Measurements from ENCODE around the gene SLC22A12.
A peak's percentile ranks its signal among the peaks of the same experiment; 100 is the strongest.

The SLC22A12 gene

DNA sequence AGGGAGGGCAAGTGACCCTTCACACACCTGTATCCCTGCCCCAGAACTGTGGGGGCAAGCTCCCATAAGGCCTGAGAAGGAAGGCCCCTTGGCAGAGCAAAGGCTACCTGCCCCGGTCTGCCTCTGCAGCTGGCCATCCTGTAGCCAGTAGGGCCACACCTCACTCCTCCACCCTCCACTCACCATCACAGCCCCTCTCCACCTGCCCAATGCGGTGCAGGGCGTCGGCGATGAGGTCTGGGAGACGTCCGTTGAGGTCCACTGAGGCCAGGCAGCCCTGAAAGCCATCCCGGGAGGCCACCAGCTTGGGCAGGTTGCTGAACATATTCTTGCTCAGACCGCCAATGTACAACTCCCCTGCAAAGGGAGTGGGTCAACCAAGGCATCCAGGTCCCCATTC is 57.5 kb downstream of the SLC22A12 start:
- Histone ChIP-seq H3F3A (ENCODE audit: low read depth) (no peaks in the 10 kb centered on the region), H3K9me2 (replicated peaks; ENCODE audit: low read depth, low read length) (no peaks in the 10 kb centered on the region), H3K9me3 (ENCODE audit: insufficient read depth, low read depth, low read length) (no peaks in the 10 kb centered on the region), H3K4me2 (ENCODE audit: low read depth, low read length, poor library complexity, severe bottlenecking) (no peak overlapping the region), H3K4me3 (ENCODE audit: low read length, poor library complexity, severe bottlenecking) (no peak overlapping the region), H3K27me3 (ENCODE audit: insufficient read depth, low read length, poor library complexity, severe bottlenecking) (no peaks in the 10 kb centered on the region), H4K20me1 (ENCODE audit: insufficient read depth, low read length, poor library complexity, severe bottlenecking) (no peaks in the 10 kb centered on the region), H3K4me1 (ENCODE audit: insufficient read depth, low read length, poor library complexity, severe bottlenecking) (peaks cover 45% of the 10 kb centered on the region), H3K79me2 (ENCODE audit: insufficient read depth, low read length) (peaks cover 5% of the 10 kb centered on the region; the same call in 1 of the 2 replicates), H2AFZ (ENCODE audit: low read length) (no peak overlapping the region), H3K9ac (ENCODE audit: low read depth, low read length, poor library complexity, severe bottlenecking) (peak overlapping the region; percentile 29), H3K36me3 (ENCODE audit: insufficient read depth, low read length) (no peaks in the 10 kb centered on the region)
- no peak for TF ChIP-seq EZH2phosphoT487 (IDR thresholded peaks at IDR 0.05; ENCODE audit: borderline replicate concordance)
- TF ChIP-seq, protein P1, sequence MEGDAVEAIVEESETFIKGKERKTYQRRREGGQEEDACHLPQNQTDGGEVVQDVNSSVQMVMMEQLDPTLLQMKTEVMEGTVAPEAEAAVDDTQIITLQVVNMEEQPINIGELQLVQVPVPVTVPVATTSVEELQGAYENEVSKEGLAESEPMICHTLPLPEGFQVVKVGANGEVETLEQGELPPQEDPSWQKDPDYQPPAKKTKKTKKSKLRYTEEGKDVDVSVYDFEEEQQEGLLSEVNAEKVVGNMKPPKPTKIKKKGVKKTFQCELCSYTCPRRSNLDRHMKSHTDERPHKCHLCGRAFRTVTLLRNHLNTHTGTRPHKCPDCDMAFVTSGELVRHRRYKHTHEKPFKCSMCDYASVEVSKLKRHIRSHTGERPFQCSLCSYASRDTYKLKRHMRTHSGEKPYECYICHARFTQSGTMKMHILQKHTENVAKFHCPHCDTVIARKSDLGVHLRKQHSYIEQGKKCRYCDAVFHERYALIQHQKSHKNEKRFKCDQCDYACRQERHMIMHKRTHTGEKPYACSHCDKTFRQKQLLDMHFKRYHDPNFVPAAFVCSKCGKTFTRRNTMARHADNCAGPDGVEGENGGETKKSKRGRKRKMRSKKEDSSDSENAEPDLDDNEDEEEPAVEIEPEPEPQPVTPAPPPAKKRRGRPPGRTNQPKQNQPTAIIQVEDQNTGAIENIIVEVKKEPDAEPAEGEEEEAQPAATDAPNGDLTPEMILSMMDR (conservative IDR thresholded peaks at IDR 0.05; ENCODE audit: low read length): no peak

DNA sequence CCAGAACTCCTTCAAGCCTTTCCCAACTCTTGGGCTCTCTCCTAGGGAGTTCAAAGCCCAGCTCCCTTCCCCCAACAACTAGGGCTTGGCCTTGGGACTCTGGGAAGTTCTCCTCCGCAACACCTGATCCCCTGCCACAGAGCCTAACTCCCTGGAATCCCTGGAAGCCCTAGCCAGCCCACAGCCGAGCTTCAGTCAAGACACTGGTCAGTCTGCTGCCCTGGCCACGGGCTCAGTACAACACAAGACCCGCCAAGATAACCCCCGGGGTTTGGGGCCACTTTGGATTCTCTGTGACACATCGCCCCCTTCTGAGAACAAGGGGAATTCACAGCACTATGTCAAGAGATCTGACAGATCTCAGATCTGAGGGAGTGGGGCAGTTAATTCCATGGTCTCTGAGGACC is 58.3 kb downstream of the SLC22A12 start:
- Histone ChIP-seq H3F3A (ENCODE audit: low read depth) (no peaks in the 10 kb centered on the region), H3K79me2 (ENCODE audit: insufficient read depth, low read length) (peaks cover under 1% of the 10 kb centered on the region; the same call in 1 of the 2 replicates), H3K36me3 (ENCODE audit: insufficient read depth, low read length) (no peaks in the 10 kb centered on the region), H3K4me1 (ENCODE audit: insufficient read depth, low read length, poor library complexity, severe bottlenecking) (peaks cover 39% of the 10 kb centered on the region), H3K4me3 (ENCODE audit: low read length, poor library complexity, severe bottlenecking) (no peak overlapping the region), H3K4me2 (ENCODE audit: low read depth, low read length, poor library complexity, severe bottlenecking) (no peak overlapping the region), H3K27me3 (ENCODE audit: insufficient read depth, low read length, poor library complexity, severe bottlenecking) (no peaks in the 10 kb centered on the region), H4K20me1 (ENCODE audit: insufficient read depth, low read length, poor library complexity, severe bottlenecking) (no peaks in the 10 kb centered on the region), H3K9ac (ENCODE audit: low read depth, low read length, poor library complexity, severe bottlenecking) (peak overlapping the region; percentile 29), H3K9me3 (ENCODE audit: insufficient read depth, low read depth, low read length) (no peaks in the 10 kb centered on the region), H2AFZ (ENCODE audit: low read length) (no peak overlapping the region), H3K9me2 (replicated peaks; ENCODE audit: low read depth, low read length) (no peaks in the 10 kb centered on the region)
- TF ChIP-seq, protein P1 (conservative IDR thresholded peaks at IDR 0.05; ENCODE audit: low read length): peak; percentile 94
- TF ChIP-seq EZH2phosphoT487 (IDR thresholded peaks at IDR 0.05; ENCODE audit: borderline replicate concordance): no peak

DNA sequence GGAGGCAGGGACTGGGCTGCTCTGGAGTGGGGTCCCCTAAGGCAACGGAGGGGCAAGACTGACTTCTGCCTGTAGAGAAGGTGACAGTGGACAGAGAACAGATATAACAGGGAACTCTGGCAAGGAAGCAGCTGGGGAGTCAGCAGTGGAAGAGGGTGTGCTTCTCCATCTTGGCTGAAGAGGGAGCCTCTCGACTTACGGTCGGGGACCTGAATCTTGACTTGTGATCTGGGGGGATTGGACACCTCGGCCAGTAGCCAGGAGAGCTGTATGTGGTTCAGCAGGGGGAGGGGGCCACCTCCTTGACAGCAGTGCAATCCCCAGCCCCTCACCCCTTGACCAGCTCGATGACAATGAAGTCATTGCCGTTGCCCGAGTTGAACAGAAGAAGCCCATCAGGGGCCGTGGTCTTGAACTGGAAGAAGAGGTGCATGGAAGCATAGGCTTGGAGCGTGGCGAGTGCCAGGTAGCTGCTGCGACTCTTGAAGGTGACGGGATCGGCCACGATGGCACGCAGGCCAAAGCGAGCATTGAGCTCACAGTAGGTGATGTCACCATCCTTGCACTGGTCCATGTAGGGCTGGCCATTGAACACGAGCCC is 60.0 kb downstream of the SLC22A12 start:
- H3K27me3 ChIP-seq (ENCODE audit: insufficient read depth, low read length, poor library complexity, severe bottlenecking): no peaks in the 10 kb centered on the region
- H3F3A ChIP-seq (ENCODE audit: low read depth): no peaks in the 10 kb centered on the region
- H3K4me2 ChIP-seq (ENCODE audit: low read depth, low read length, poor library complexity, severe bottlenecking): no peak overlapping the region
- no peak overlapping the region for H2AFZ ChIP-seq (ENCODE audit: low read length)
- peaks cover 29% of the 10 kb centered on the region for H3K4me1 ChIP-seq (ENCODE audit: insufficient read depth, low read length, poor library complexity, severe bottlenecking)
- TF ChIP-seq, protein P1 (conservative IDR thresholded peaks at IDR 0.05; ENCODE audit: low read length): peak; percentile 68
- TF ChIP-seq EZH2phosphoT487 (IDR thresholded peaks at IDR 0.05; ENCODE audit: borderline replicate concordance): no peak
- no peaks in the 10 kb centered on the region for H3K79me2 ChIP-seq (ENCODE audit: insufficient read depth, low read length)
- H3K9me2 ChIP-seq (replicated peaks; ENCODE audit: low read depth, low read length): no peaks in the 10 kb centered on the region
- no peak overlapping the region for H3K4me3 ChIP-seq (ENCODE audit: low read length, poor library complexity, severe bottlenecking)
- no peaks in the 10 kb centered on the region for H4K20me1 ChIP-seq (ENCODE audit: insufficient read depth, low read length, poor library complexity, severe bottlenecking)
- H3K36me3 ChIP-seq (ENCODE audit: insufficient read depth, low read length): no peaks in the 10 kb centered on the region
- no peak overlapping the region for H3K9ac ChIP-seq (ENCODE audit: low read depth, low read length, poor library complexity, severe bottlenecking)
- no peaks in the 10 kb centered on the region for H3K9me3 ChIP-seq (ENCODE audit: insufficient read depth, low read depth, low read length)

Data from Loucy (cell line).